ENCODE data around the gene CALD1.

GRCh38 chr7:134770676-134771075, 8.8 kb upstream of the CALD1 start:
- TF ChIP-seq CTCF (IDR thresholded peaks at IDR 0.05 in 8 of 11, conservative IDR thresholded peaks at IDR 0.05 in 3 of 11) (no peak), POLR2A (IDR thresholded peaks at IDR 0.05) (no peak), POLR2AphosphoS5 (IDR thresholded peaks at IDR 0.05) (no peak)

All from spleen (tissue), 7 donors.